Prostate gland (tissue), 2 donors: ENCODE measurements around the gene MRNIP. TPM values are rescaled to one million over a fixed set of nuclear protein-coding genes. Genes with fewer than 3 reads are reported as not detected.

Experiments
- DNase-seq: peaks from one replicate; pipeline ENCODE4 v3.0.0-alpha.2; 2019; ENCODE audit warnings: low spot score
- H3K27ac ChIP-seq, 2 donors: fragments of 200-600 bp; sonication (generic); 2 replicates each; pipeline ENCODE4 v1.5.1; 2017 to 2019
- H3K27me3 ChIP-seq: fragments of 200-600 bp; sonication (generic); replicated peaks from 2 replicates; pipeline ENCODE4 v1.5.1; 2019; ENCODE audit not compliant: insufficient read depth
- H3K36me3 ChIP-seq, 2 donors: fragments of 200-600 bp; sonication (generic); 1 replicate in 1 of 2; 2 replicates in 1 of 2; pipeline versions ENCODE4 v1.5.1 to v1.8.1; 2017 to 2019
- H3K4me1 ChIP-seq: fragments of 200-600 bp; sonication (generic); replicated peaks from 2 replicates; pipeline ENCODE4 v1.5.1; 2019
- H3K4me3 ChIP-seq, 2 donors: fragments of 200-600 bp; sonication (generic); 2 replicates each; pipeline ENCODE4 v1.5.1; 2017 to 2019
- H3K9me3 ChIP-seq: fragments of 200-600 bp; sonication (generic); 2 replicates; pipeline ENCODE4 v1.5.1; 2017
- POLR2A ChIP-seq: fragments of 450-650 bp; IDR thresholded peaks from one replicate; pipeline ENCODE4 v1.6.1; 2016; ENCODE audit warnings: antibody characterized with exemption, mild to moderate bottlenecking
- POLR2AphosphoS5 ChIP-seq: sonication (generic); formaldehyde crosslinking; IDR thresholded peaks from one replicate; pipeline ENCODE4 v1.6.1; 2017; ENCODE audit warnings: antibody characterized with exemption
- WGBS: methylation state at CpG from one replicate; pipeline ENCODE4 v1.1.5; 2018; 5-methylcytosine and 5-hydroxymethylcytosine counted together
- intact Hi-C: fragments of 100-400 bp; cut with DNase I; formaldehyde crosslinking; loops from one replicate; pipeline ENCODE4 v1.14.2; 2022
- total RNA-seq, 2 donors: library from RNA; depleted of rRNA; stranded (reverse); fragments of >200 nt; gene quantifications; one replicate each; pipeline ENCODE4 v1.1.0, GENCODE V29; 2016
- TF ChIP-seq, protein P1 (sequence below), 4 experiments: fragments of 200-600 bp in 2 of 4; fragments of 450-650 bp in 2 of 4; sonication (generic) in 2 of 4; IDR thresholded peaks; 1 replicate in 3 of 4; 2 replicates in 1 of 4; pipeline ENCODE4 v1.5.1; 2016 to 2019; ENCODE audit warnings: antibody characterized with exemption in 4 of 4, mild to moderate bottlenecking in 2 of 4, moderate library complexity in 2 of 4

The MRNIP gene
- total RNA-seq, 2 donors from 2014 or later: 30.0 to 55.2 TPM

DNA sequence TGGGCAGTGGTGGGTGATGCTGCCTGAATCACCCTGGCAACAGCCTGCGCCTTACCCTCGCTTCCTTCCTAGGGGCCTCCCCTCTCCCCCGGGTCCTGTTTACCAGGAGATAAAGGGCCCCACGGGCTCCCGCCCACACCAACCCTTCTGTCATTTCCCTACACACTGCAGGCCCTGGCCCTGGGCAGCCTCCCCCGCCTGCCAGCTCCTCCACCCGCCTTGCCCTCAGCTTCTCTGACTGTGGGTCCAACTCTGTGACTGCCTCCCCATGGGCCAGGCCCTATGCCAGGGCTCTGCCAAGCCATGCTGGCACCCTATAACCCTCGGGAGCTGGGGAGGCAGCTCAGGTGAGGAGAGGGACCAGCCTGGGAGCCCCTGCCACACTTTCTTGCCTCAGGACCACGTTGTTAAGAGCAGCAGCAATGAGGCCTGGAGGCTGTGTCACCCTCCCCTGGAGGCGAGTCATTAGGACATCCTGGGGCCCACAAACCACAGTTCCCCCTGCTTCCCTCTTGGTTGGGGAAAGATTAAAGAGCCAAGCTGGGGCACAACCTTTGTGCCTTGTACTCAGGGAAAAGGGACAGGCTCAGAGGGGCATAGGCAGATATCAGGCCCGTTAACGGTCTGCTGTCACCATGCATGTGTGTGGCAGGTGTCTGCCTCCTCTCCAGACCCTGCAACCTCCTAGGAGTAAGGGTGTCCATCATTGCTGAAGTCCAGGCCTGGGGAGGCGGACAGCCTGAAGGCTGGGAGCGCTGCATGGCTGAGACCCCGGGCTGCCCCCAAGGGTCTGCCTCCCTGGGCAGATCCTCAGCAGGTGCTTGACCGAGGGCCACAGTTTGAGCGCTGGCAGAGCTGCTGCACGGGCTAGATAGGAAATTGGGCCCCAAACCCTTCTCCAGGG lies 54.7 kb downstream of the MRNIP start:
- peak overlapping the region in 1 of 2 donors; percentile 95 for H3K27ac ChIP-seq
- no peak overlapping the region for H3K4me3 ChIP-seq

DNA sequence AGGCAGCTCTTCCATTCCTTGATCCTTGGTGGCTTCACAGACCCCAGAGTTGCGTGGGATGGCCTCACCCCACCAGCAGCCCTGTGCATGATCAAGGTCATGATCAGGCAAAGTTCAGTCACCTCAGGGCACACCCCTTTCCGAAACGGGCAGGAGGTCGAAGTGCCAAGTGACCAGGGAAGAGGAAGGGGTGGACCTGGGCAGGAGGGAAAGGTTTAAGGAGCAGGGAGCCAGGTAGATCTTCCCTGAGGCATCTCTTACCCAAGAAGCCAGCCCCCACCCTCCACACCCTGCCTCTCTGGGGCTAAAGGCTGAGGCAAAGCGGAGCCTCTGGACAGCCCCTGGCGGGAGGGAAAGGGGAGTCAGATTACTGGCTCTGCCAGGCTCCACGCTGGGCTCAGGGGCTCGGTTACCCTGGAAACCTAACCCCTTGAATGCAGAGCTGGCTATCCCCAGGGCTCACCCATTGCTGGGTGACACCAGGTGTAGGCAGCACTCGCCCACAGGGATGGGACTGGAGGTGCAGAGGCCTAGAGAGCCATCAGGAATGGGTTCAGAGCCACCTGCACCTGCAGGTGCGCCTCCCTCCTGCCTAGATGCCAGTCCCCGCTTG lies 55.6 kb downstream of the MRNIP start:
- intact Hi-C loops: loop anchor here (5.0 kb wide), 1 partner anchor 104 kb away; the partner anchor contains the start of gene TBC1D9B
- peaks cover 12% of the 10 kb centered on the region for H3K4me1 ChIP-seq
- H3K27ac ChIP-seq: no peak overlapping the region
- no peaks in the 10 kb centered on the region for H3K27me3 ChIP-seq
- H3K36me3 ChIP-seq: peaks cover 12 to 22% of the 10 kb centered on the region in 2 donors
- DNase-seq: no peak
- no peak overlapping the region for H3K4me3 ChIP-seq
- TF ChIP-seq POLR2A (no peak), POLR2AphosphoS5 (no peak)
- TF ChIP-seq, protein P1, sequence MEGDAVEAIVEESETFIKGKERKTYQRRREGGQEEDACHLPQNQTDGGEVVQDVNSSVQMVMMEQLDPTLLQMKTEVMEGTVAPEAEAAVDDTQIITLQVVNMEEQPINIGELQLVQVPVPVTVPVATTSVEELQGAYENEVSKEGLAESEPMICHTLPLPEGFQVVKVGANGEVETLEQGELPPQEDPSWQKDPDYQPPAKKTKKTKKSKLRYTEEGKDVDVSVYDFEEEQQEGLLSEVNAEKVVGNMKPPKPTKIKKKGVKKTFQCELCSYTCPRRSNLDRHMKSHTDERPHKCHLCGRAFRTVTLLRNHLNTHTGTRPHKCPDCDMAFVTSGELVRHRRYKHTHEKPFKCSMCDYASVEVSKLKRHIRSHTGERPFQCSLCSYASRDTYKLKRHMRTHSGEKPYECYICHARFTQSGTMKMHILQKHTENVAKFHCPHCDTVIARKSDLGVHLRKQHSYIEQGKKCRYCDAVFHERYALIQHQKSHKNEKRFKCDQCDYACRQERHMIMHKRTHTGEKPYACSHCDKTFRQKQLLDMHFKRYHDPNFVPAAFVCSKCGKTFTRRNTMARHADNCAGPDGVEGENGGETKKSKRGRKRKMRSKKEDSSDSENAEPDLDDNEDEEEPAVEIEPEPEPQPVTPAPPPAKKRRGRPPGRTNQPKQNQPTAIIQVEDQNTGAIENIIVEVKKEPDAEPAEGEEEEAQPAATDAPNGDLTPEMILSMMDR (IDR thresholded peaks at IDR 0.05): no peak
- 73% methylated on average over 11 of the region's 11 CpGs for WGBS
- H3K9me3 ChIP-seq: no peaks in the 10 kb centered on the region

More for the DNA sequence above, 54.7 kb downstream of the MRNIP start:
- 70% methylated on average over 18 of the region's 18 CpGs for WGBS
- Histone ChIP-seq H3K27me3 (no peaks in the 10 kb centered on the region), H3K36me3 (peaks cover 7 to 14% of the 10 kb centered on the region in 2 donors), H3K9me3 (no peaks in the 10 kb centered on the region), H3K4me1 (peaks cover 12% of the 10 kb centered on the region)
- TF ChIP-seq POLR2A: no peak
- no peak for TF ChIP-seq POLR2AphosphoS5
- TF ChIP-seq, protein P1 (IDR thresholded peaks at IDR 0.05): no peak
- intact Hi-C loops: loop anchor here (5.0 kb wide), 1 partner anchor 103 kb away; the partner anchor contains the start of gene TBC1D9B
- DNase-seq: no peak

DNA sequence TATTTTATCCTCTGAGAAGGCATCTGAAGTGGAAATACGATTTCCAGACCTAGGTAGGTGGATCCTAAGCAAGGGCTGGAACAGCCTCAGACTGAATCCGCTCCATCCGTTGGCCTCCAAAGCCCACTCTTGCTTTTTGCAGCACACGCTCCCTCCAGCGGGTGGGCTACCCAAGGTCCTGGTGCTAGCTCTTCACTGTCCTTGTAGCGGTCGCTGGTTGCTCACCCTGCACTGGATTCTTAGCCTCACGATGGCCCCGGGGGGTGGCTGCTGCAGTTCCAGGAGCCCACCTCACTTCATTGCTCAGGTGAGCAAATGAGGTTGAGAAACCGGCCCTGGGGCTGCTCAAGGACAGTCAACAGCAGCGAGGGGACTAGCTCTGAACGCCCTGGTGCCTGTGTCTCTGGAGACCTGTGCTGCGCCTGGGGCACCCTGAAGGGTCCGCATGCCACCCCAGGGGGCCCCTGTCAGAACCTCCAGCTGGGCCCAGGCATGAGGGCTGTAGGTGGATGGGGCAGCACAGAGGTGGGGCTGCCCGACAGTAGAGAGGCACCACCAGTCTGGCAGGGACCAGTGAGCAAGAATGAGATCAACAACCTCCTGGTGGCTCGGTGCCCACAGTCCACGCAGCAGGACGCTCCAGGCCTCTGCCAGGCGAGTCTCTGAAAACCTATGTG lies 56.3 kb downstream of the MRNIP start:
- TF ChIP-seq POLR2AphosphoS5: no peak
- TF ChIP-seq, protein P1 (IDR thresholded peaks at IDR 0.05): no peak
- no peak for TF ChIP-seq POLR2A
- no peak overlapping the region for H3K4me3 ChIP-seq
- peaks cover 11% of the 10 kb centered on the region for H3K4me1 ChIP-seq
- peaks cover 15 to 22% of the 10 kb centered on the region in 2 donors for H3K36me3 ChIP-seq
- DNase-seq: no peak
- H3K9me3 ChIP-seq: no peaks in the 10 kb centered on the region
- H3K27me3 ChIP-seq: no peaks in the 10 kb centered on the region
- WGBS: 78% methylated on average over 19 of the region's 19 CpGs
- no peak overlapping the region for H3K27ac ChIP-seq
- intact Hi-C loops: loop anchor here (5.0 kb wide), 1 partner anchor 105 kb away; the partner anchor contains the start of gene TBC1D9B

DNA sequence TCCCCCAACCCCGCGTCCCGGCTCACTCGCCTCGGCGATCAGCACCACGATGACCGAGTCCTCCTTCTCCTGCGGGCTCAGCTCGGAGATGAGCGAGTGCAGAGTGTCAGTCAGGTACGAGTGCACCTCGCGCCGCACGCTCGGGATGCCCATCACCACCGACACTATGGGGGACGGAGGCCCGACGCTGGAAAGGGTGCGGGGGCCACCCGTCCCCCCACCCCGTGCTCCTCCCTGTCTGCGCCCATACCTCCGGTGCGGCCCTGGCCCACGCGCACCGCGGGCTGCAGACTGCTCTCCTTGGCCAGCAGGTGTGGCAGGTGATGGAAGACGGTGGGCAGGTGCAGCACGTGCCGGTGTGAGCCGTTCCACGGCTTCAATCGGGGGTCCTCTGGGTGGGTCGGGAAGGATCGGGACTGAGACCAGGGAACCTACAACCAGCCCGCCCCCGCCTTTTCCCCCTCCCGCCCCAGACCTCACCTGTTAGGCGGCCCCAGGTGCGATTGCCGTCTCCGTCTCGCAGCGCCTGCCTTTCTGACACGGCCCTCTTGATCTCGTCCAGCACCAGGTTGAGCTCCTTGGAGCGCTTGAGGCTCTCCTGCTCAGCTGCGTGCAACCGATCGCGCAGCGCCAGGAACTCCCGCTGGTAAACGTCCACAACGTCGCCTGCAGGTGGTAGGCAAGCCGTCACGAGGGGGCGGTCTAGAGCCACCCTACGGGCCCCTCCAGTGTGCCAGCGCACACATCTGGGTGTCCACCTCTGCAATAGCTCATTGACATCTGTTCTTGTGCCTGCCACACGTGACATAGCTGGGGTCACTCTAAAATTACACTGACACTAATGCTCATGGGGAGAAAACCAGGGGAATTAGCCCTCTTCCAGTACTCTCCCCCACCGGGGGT lies 57.1 kb downstream of the MRNIP start:
- Histone ChIP-seq H3K36me3 (peaks cover 15 to 22% of the 10 kb centered on the region in 2 donors), H3K4me3 (no peak overlapping the region), H3K27me3 (no peaks in the 10 kb centered on the region), H3K4me1 (peaks cover 9% of the 10 kb centered on the region), H3K9me3 (no peaks in the 10 kb centered on the region), H3K27ac (no peak overlapping the region)
- intact Hi-C loops: loop anchor here (5.0 kb wide), 1 partner anchor 106 kb away; the partner anchor contains the start of gene TBC1D9B
- WGBS: 61% methylated on average over 67 of the region's 67 CpGs
- TF ChIP-seq POLR2AphosphoS5 (peak; percentile 7), POLR2A (no peak)
- TF ChIP-seq, protein P1 (IDR thresholded peaks at IDR 0.05): peak; percentile 54 to 74 (median 63)
- DNase-seq: peak; percentile 60
